HuH-7.5 (cell line): ENCODE data around the gene SLC10A7.

Source experiments
- DNase-seq: peaks from one replicate; pipeline ENCODE4 v3.0.0; 2011; ENCODE audit warnings: low spot score

The SLC10A7 gene

GRCh38 chr4:146310319-146311021 is 211.3 kb downstream of the SLC10A7 start:
- DNase-seq: no peak

- DNase-seq: no peak
Measured at GRCh38 chr4:146308951-146309350, 212.8 kb downstream of the SLC10A7 start.

- no peak for DNase-seq
Measured at GRCh38 chr4:146302822-146303221, 218.9 kb downstream of the SLC10A7 start.

- no peak for DNase-seq
Measured at GRCh38 chr4:146299607-146300006, 222.1 kb downstream of the SLC10A7 start.

GRCh38 chr4:146294776-146295175 is 227.0 kb downstream of the SLC10A7 start:
- no peak for DNase-seq

- DNase-seq: no peak
Measured at GRCh38 chr4:146292508-146292907, 229.2 kb downstream of the SLC10A7 start.

- no peak for DNase-seq
Measured at GRCh38 chr4:146291313-146291712, 230.4 kb downstream of the SLC10A7 start.

GRCh38 chr4:146288193-146288592 is 233.5 kb downstream of the SLC10A7 start:
- DNase-seq: no peak

- DNase-seq: no peak
Measured at GRCh38 chr4:146285037-146285436, 236.7 kb downstream of the SLC10A7 start.

- DNase-seq: no peak
Measured at GRCh38 chr4:146283758-146284651, 237.7 kb downstream of the SLC10A7 start.

GRCh38 chr4:146282657-146283056 is 239.1 kb downstream of the SLC10A7 start:
- no peak for DNase-seq

GRCh38 chr4:146278986-146279385 is 242.8 kb downstream of the SLC10A7 start:
- DNase-seq: no peak

GRCh38 chr4:146275370-146275769 is 246.4 kb downstream of the SLC10A7 start:
- DNase-seq: no peak

GRCh38 chr4:146274774-146275173 is 247.0 kb downstream of the SLC10A7 start:
- DNase-seq: no peak

GRCh38 chr4:146273204-146273901 is 248.4 kb downstream of the SLC10A7 start:
- no peak for DNase-seq

GRCh38 chr4:146271466-146271865 is 250.3 kb downstream of the SLC10A7 start:
- DNase-seq: no peak

- no peak for DNase-seq
Measured at GRCh38 chr4:146269228-146269653, 252.5 kb downstream of the SLC10A7 start.

GRCh38 chr4:146267826-146268225 is 253.9 kb downstream of the SLC10A7 start:
- DNase-seq: no peak

GRCh38 chr4:146265950-146266490 is 255.7 kb downstream of the SLC10A7 start:
- DNase-seq: no peak

- DNase-seq: no peak
Measured at GRCh38 chr4:146263793-146264192, 257.9 kb downstream of the SLC10A7 start.

- DNase-seq: no peak
Measured at GRCh38 chr4:146261041-146261440, 260.7 kb downstream of the SLC10A7 start.

- DNase-seq: no peak
Measured at GRCh38 chr4:146260521-146260920, 261.2 kb downstream of the SLC10A7 start.
